B cell (primary cell): ENCODE measurements around the gene ARMC5. TPM values are rescaled to one million over a fixed set of nuclear protein-coding genes. Genes with fewer than 3 reads are reported as not detected.
"Not testable (repeated sequence)": the region's sequence is repeated elsewhere in the genome, so short reads cannot be mapped to it uniquely, and the experiment has no call there.

Source experiments
- ATAC-seq: fragments of 200-7000 bp; cut with Tn5 transposase; one replicate; pipeline ENCODE4 v1.10.0; 2021; ENCODE audit warnings: low read depth, mild to moderate bottlenecking, moderate number of reproducible peaks, moderate library complexity
- CTCF ChIA-PET: fragments of 350-600 bp; sonication (Branson Sonifier 250); formaldehyde crosslinking; loops from one replicate; lab custom pipeline; 2021; ENCODE audit warnings: antibody characterized with exemption, inconsistent platforms; lab: Charles Lee
- POLR2A ChIA-PET: fragments of 350-600 bp; sonication (Branson Sonifier 250); formaldehyde crosslinking; loops from one replicate; lab custom pipeline; 2021; ENCODE audit warnings: antibody characterized with exemption; lab: Charles Lee
- DNase-seq: peaks from one replicate; pipeline ENCODE4 v3.0.0; 2013
- H2AFZ ChIP-seq: 2 replicates; pipeline ENCODE4 v1.6.1; 2012; ENCODE audit warnings: mild to moderate bottlenecking, low read depth, low read length; ENCODE audit not compliant: insufficient read depth, poor library complexity, severe bottlenecking
- H3K27ac ChIP-seq, 2 donors: 1 replicate in 1 of 2; 2 replicates in 1 of 2; pipeline ENCODE4 v1.5.1; 2012 to 2013; ENCODE audit warnings: low read length in 2 of 2, mild to moderate bottlenecking in 2 of 2, moderate library complexity in 1 of 2
- H3K27me3 ChIP-seq, 4 experiments: fragments of 200-600 bp in 1 of 4; sonication (generic) in 1 of 4; replicated peaks in 1 of 4; 1 replicate in 2 of 4; 2 replicates in 2 of 4; pipeline versions ENCODE4 v1.6.1 to v1.7.0; 2013 to 2016; ENCODE audit warnings: low read length in 3 of 4, mild to moderate bottlenecking in 2 of 4, mixed read lengths in 1 of 4, moderate library complexity in 1 of 4; ENCODE audit not compliant: insufficient read depth in 4 of 4, control insufficient read depth in 3 of 4; ENCODE audit errors: control extremely low read depth in 1 of 4
- H3K36me3 ChIP-seq, 2 experiments: replicated peaks in 1 of 2; 1 replicate in 1 of 2; 2 replicates in 1 of 2; pipeline versions ENCODE4 v1.6.1 to v1.7.1; 2013; ENCODE audit warnings: low read length in 1 of 2; ENCODE audit not compliant: insufficient read depth in 2 of 2, control insufficient read depth in 1 of 2; ENCODE audit errors: control extremely low read depth in 1 of 2, extremely low read depth in 1 of 2
- H3K4me1 ChIP-seq, 2 donors: fragments of 200-600 bp in 1 of 2; sonication (generic) in 1 of 2; 1 replicate in 1 of 2; 2 replicates in 1 of 2; pipeline versions ENCODE4 v1.5.1 to v1.6.1; 2013 to 2017; ENCODE audit warnings: low read length in 2 of 2; ENCODE audit not compliant: control insufficient read depth in 2 of 2, insufficient read depth in 2 of 2
- H3K4me2 ChIP-seq: replicated peaks from 2 replicates; pipeline ENCODE3; 2012; ENCODE audit warnings: mild to moderate bottlenecking, low read depth, low read length; ENCODE audit not compliant: poor library complexity, severe bottlenecking
- H3K4me3 ChIP-seq, 5 experiments: fragments of 200-600 bp in 1 of 5; sonication (generic) in 1 of 5; 1 replicate in 3 of 5; 2 replicates in 2 of 5; pipeline versions ENCODE4 v1.5.1 to v1.7.0; 2011 to 2016; ENCODE audit warnings: low read length in 4 of 5, mild to moderate bottlenecking in 4 of 5, low read depth in 2 of 5, control low read depth in 1 of 5, moderate library complexity in 1 of 5; ENCODE audit not compliant: insufficient read depth in 1 of 5; ENCODE audit errors: control extremely low read depth in 1 of 5, extremely low read depth in 1 of 5
- H3K79me2 ChIP-seq: fragments of 200-600 bp; sonication (generic); one replicate; pipeline ENCODE4 v1.6.0; 2016; ENCODE audit warnings: low read length; ENCODE audit not compliant: control insufficient read depth, insufficient read depth
- H3K9ac ChIP-seq: fragments of 200-600 bp; sonication (generic); 2 replicates; pipeline ENCODE4 v1.6.1; 2017; ENCODE audit warnings: mild to moderate bottlenecking, low read length, moderate library complexity
- H3K9me3 ChIP-seq, 3 donors: one replicate each; pipeline versions ENCODE4 v1.6.1 to v1.7.1; 2013; ENCODE audit warnings: low read length in 2 of 3; ENCODE audit not compliant: control insufficient read depth in 2 of 3, insufficient read depth in 1 of 3; ENCODE audit errors: control extremely low read depth in 1 of 3
- H4K20me1 ChIP-seq: 2 replicates; pipeline ENCODE4 v1.6.0; 2012; ENCODE audit warnings: mild to moderate bottlenecking, low read length; ENCODE audit not compliant: insufficient read depth, control insufficient read depth, poor library complexity, severe bottlenecking
- H3K27ac Mint-ChIP-seq: one replicate; pipeline ENCODE4 v1.8.0; 2021; ENCODE audit warnings: mixed read lengths
- H3K27me3 Mint-ChIP-seq: one replicate; pipeline ENCODE4 v1.8.0; 2021; ENCODE audit warnings: mixed read lengths
- H3K4me1 Mint-ChIP-seq: one replicate; pipeline ENCODE4 v1.8.0; 2021; ENCODE audit warnings: mixed read lengths
- H3K4me3 Mint-ChIP-seq: one replicate; pipeline ENCODE4 v1.8.0; 2021; ENCODE audit warnings: mixed read lengths
- H3K9me3 Mint-ChIP-seq: one replicate; pipeline ENCODE4 v1.8.0; 2022; ENCODE audit warnings: mixed read lengths; ENCODE audit not compliant: insufficient read depth
- CTCF ChIP-seq: fragments of 200-600 bp; IDR thresholded peaks from one replicate; pipeline ENCODE4 v1.8.0; 2022; ENCODE audit warnings: antibody characterized with exemption, mild to moderate bottlenecking
- EZH2 ChIP-seq: IDR thresholded peaks from 2 replicates; pipeline ENCODE4 v1.6.1; 2012; ENCODE audit warnings: borderline replicate concordance, low read depth, mild to moderate bottlenecking, moderate library complexity, low read length; ENCODE audit not compliant: insufficient read depth, poor library complexity, severe bottlenecking
- WGBS: methylation state at CpG from one replicate; pipeline ENCODE4 v1.1.5; 2013; ENCODE audit warnings: missing lambda C conversion rate; ENCODE audit not compliant: insufficient coverage; 5-methylcytosine and 5-hydroxymethylcytosine counted together
- intact Hi-C: fragments of 100-400 bp; cut with micrococcal nuclease; formaldehyde crosslinking; loops from one replicate; pipeline ENCODE4 v1.10.0; 2022
- polyA plus RNA-seq: library from polyadenylated mRNA; depleted of rRNA; stranded (reverse); fragments of >200 nt; gene quantifications from 2 replicates; pipeline ENCODE4 v1.2.3, GENCODE V29; 2012
- total RNA-seq, 2 donors: library from RNA; stranded (reverse); fragments of 120-200 nt in 1 of 2; gene quantifications; 1 replicate in 1 of 2; 2 replicates in 1 of 2; pipeline versions ENCODE4 v1.2.3 to v1.2.4, GENCODE V29; 2013 to 2022

The ARMC5 gene
- total and polyA plus RNA-seq, 2 donors (not counting 1 experiment from before 2014, with no cell fraction given), result 11.7 to 15.4 TPM

- DNase-seq, result no peak
These were observed 42.7 kb downstream of the ARMC5 start for GRCh38 chr16:31501966-31502348.

GRCh38 chr16:31502981-31503380, 43.7 kb downstream of the ARMC5 start:
- intact Hi-C loops, result no loop called here
- no peak overlapping the region for H3K9ac ChIP-seq
- peaks cover 19 to 20% of the 10 kb centered on the region in 2 donors for H3K4me1 ChIP-seq
- H3K4me2 ChIP-seq, result no peak overlapping the region
- no peak overlapping the region for H3K27ac Mint-ChIP-seq
- H3K27me3 ChIP-seq, result no peaks in the 10 kb centered on the region
- ChIA-PET CTCF (no interaction called here), POLR2A (interaction anchor here (1.1 kb wide), 1 partner anchor 12 kb away, joined by 3 read pairs; no protein-coding TSS in a partner anchor)
- no peaks in the 10 kb centered on the region for H3K9me3 ChIP-seq
- H3K4me3 ChIP-seq, result no peak overlapping the region
- DNase-seq, result no peak
- TF ChIP-seq CTCF (no peak), EZH2 (no peak)
- no peak overlapping the region for H2AFZ ChIP-seq
- H3K36me3 ChIP-seq, result peaks cover 0 to 19% of the 10 kb centered on the region in 2 experiments
- peaks cover 22% of the 10 kb centered on the region for H3K4me1 Mint-ChIP-seq
- no peaks in the 10 kb centered on the region for H3K9me3 Mint-ChIP-seq
- ATAC-seq, result no peak
- H3K4me3 Mint-ChIP-seq, result no peak overlapping the region
- H4K20me1 ChIP-seq, result no peaks in the 10 kb centered on the region
- peaks cover 22% of the 10 kb centered on the region for H3K79me2 ChIP-seq
- no peak overlapping the region for H3K27ac ChIP-seq
- no peaks in the 10 kb centered on the region for H3K27me3 Mint-ChIP-seq

More at GRCh38 chr16:31501966-31502348, 42.7 kb downstream of the ARMC5 start:
- Mint-ChIP-seq H3K27me3 (no peaks in the 10 kb centered on the region), H3K4me1 (peaks cover 15% of the 10 kb centered on the region), H3K9me3 (no peaks in the 10 kb centered on the region), H3K27ac (no peak overlapping the region), H3K4me3 (no peak overlapping the region)
- no peak for TF ChIP-seq EZH2
- TF ChIP-seq CTCF, result no peak
- peaks cover 9% of the 10 kb centered on the region for H4K20me1 ChIP-seq
- H3K9ac ChIP-seq, result no peak overlapping the region
- POLR2A ChIA-PET, result interaction anchor here (1.1 kb wide), 1 partner anchor 11 kb away, joined by 3 read pairs; no protein-coding TSS in a partner anchor
- H3K4me3 ChIP-seq, result no peak overlapping the region
- H2AFZ ChIP-seq, result no peak overlapping the region
- H3K27ac ChIP-seq, result no peak overlapping the region
- no peak overlapping the region for H3K4me2 ChIP-seq
- H3K4me1 ChIP-seq, result peaks cover 11% of the 10 kb centered on the region in 2 donors
- peaks cover 22% of the 10 kb centered on the region for H3K79me2 ChIP-seq
- H3K27me3 ChIP-seq, result no peaks in the 10 kb centered on the region
- no CpG with 5 or more reads among the region's 4 CpGs for WGBS
- no peak for ATAC-seq
- H3K36me3 ChIP-seq, result peaks cover 0 to 28% of the 10 kb centered on the region in 2 experiments
- CTCF ChIA-PET, result no interaction called here
- intact Hi-C loops, result no loop called here
- no peaks in the 10 kb centered on the region for H3K9me3 ChIP-seq

- H3K9me3 ChIP-seq, H4K20me1 ChIP-seq, POLR2A ChIA-PET, H3K27me3 Mint-ChIP-seq, ATAC-seq, intact Hi-C loops, DNase-seq, H3K4me2 ChIP-seq, CTCF ChIA-PET, H3K4me3 ChIP-seq, H3K4me3 Mint-ChIP-seq, H3K9me3 Mint-ChIP-seq, H3K9ac ChIP-seq, H3K27me3 ChIP-seq, H3K27ac Mint-ChIP-seq, H3K27ac ChIP-seq, H2AFZ ChIP-seq: not testable (repeated sequence)
- peaks cover 0 to 14% of the 10 kb centered on the region in 2 experiments for H3K36me3 ChIP-seq
- H3K79me2 ChIP-seq, result peaks cover 20% of the 10 kb centered on the region
- peaks cover 27% of the 10 kb centered on the region for H3K4me1 Mint-ChIP-seq
- peaks cover 19 to 20% of the 10 kb centered on the region in 2 donors for H3K4me1 ChIP-seq
- 93% methylated on average over 6 of the region's 8 CpGs for WGBS
These were observed 44.3 kb downstream of the ARMC5 start for GRCh38 chr16:31503555-31503954.
